Pancreas (tissue), 10 donors: ENCODE measurements around the gene RASSF6. TPM values are rescaled to one million over a fixed set of nuclear protein-coding genes. Genes with fewer than 3 reads are reported as not detected.

Experiments
- ATAC-seq, 4 donors: fragments of 200-7000 bp; cut with Tn5 transposase; one replicate each; pipeline versions ENCODE4 v1.8.0 to v1.9.1; 2020; ENCODE audit warnings: mild to moderate bottlenecking in 4 of 4, moderate library complexity in 4 of 4
- DNase-seq, 6 donors: peaks; one replicate each; pipeline ENCODE4 v3.0.0-alpha.2; 2020
- FAIRE-seq: peaks from 2 replicates; lab custom pipeline; 2012; peaks lifted over from hg19 to GRCh38; lab: Jason Lieb, UNC
- H3K27ac ChIP-seq, 4 donors: fragments of 200-600 bp; sonication (generic); 1 replicate in 3 of 4; 2 replicates in 1 of 4; pipeline versions ENCODE4 v1.5.0 to v1.8.0; 2020
- H3K27me3 ChIP-seq, 4 donors: fragments of 200-600 bp; one replicate each; pipeline ENCODE4 v1.8.0; 2021
- H3K36me3 ChIP-seq, 3 donors: fragments of 200-600 bp; sonication (generic) in 1 of 3; one replicate each; pipeline versions ENCODE4 v1.5.0 to v1.8.0; 2020 to 2021
- H3K4me1 ChIP-seq, 3 donors: fragments of 200-600 bp; one replicate each; pipeline ENCODE4 v1.8.0; 2021
- H3K4me3 ChIP-seq, 4 donors: fragments of 200-600 bp; sonication (generic) in 2 of 4; one replicate each; pipeline versions ENCODE4 v1.5.0 to v1.8.0; 2020 to 2021
- H3K9me3 ChIP-seq, 4 donors: fragments of 200-600 bp; one replicate each; pipeline ENCODE4 v1.8.0; 2021
- CTCF ChIP-seq, 4 donors: fragments of 200-600 bp; sonication (generic) in 3 of 4; IDR thresholded peaks; one replicate each; pipeline versions ENCODE4 v1.5.0 to v1.8.0; 2021; ENCODE audit warnings: antibody characterized with exemption in 4 of 4
- WGBS, 2 donors: extraction: QIAGEN DNeasy Blood & Tissue Kit; methylation state at CpG; one replicate each; pipeline ENCODE4 v1.1.7; 2013; 5-methylcytosine and 5-hydroxymethylcytosine counted together
- intact Hi-C, 3 donors: fragments of 100-400 bp; cut with DNase I; formaldehyde crosslinking; loops; one replicate each; pipeline versions ENCODE4 v1.11.1 to v1.14.2; 2022
- polyA plus RNA-seq, 2 donors: library from polyadenylated mRNA; stranded (reverse); fragments of 200-250 nt; gene quantifications; one replicate each; pipeline ENCODE4 v1.2.3, GENCODE V29; 2013
- total RNA-seq, 6 donors: library from RNA; stranded (reverse); fragmentation: NEBNext Ultra II Directional in 4 of 6; extraction: Animal tissue kit (Norgen Biotek cat#: 25700) in 4 of 6; gene quantifications; one replicate each; pipeline versions ENCODE4 v1.2.1 to v1.2.4, GENCODE V29; 2021 to 2023
- donor health status: healthy with polysubstance abuse.
- donor health status: DM: no; HTN: no; CAD: no; lungs with moderate emphysema.
- donor health status: DM: no; HTN: no; CAD: no.
- donor health status: control.
- donor health status: control.
- donor health status: Bipolar disorder and iron deficiency.
- donor health status: DM: yes; HTN: yes; CAD: no.
- donor health status: DM: no; HTN: no; CAD: no.
- donor health status: DM: no; HTN: no; CAD: no.
- donor health status: DM: yes; HTN: yes; CAD: no.

Gene RASSF6
- total and polyA plus RNA-seq, 8 donors, result 2.8 to 10.2 (median 5.7) TPM

GRCh38 chr4:73615613-73616012, 4.6 kb downstream of the RASSF6 start:
- ATAC-seq, result no peak
- no peak for DNase-seq
- 62 to 78% methylated on average over 2 of the region's 2 CpGs for WGBS, 2 donors
- H3K4me3 ChIP-seq, result no peak overlapping the region
- FAIRE-seq, result no peak
- intact Hi-C loops, result no loop called here
- no peak overlapping the region for H3K27ac ChIP-seq
- no peaks in the 10 kb centered on the region for H3K9me3 ChIP-seq
- H3K27me3 ChIP-seq, result no peaks in the 10 kb centered on the region
- peaks cover 0 to 25% (median 3%) of the 10 kb centered on the region in 3 donors for H3K4me1 ChIP-seq
- H3K36me3 ChIP-seq, result no peaks in the 10 kb centered on the region
- TF ChIP-seq CTCF (IDR thresholded peaks at IDR 0.05), result no peak

GRCh38 chr4:73614311-73614867, 5.8 kb downstream of the RASSF6 start:
- no peak for FAIRE-seq

GRCh38 chr4:73613130-73613529, 7.1 kb downstream of the RASSF6 start:
- peaks cover 17 to 45% (median 20%) of the 10 kb centered on the region in 3 donors for H3K4me1 ChIP-seq
- no peaks in the 10 kb centered on the region for H3K36me3 ChIP-seq
- TF ChIP-seq CTCF (IDR thresholded peaks at IDR 0.05), result no peak
- no peak overlapping the region for H3K4me3 ChIP-seq
- no peaks in the 10 kb centered on the region for H3K9me3 ChIP-seq
- H3K27ac ChIP-seq, result peak overlapping the region in 1 of 4 donors; percentile 31
- intact Hi-C loops, result no loop called here
- WGBS, 2 donors, result 51 to 53% methylated on average over 2 of the region's 2 CpGs
- no peaks in the 10 kb centered on the region for H3K27me3 ChIP-seq
- DNase-seq, result no peak
- ATAC-seq, result peak in 3 of 4 donors; percentile 14 to 39 (median 31)
- no peak for FAIRE-seq

More at GRCh38 chr4:73614311-73614867, 5.8 kb downstream of the RASSF6 start:
- H3K4me1 ChIP-seq, result peaks cover 4 to 35% (median 7%) of the 10 kb centered on the region in 3 donors
- DNase-seq (no peak), ATAC-seq (peak in 3 of 4 donors; percentile 8 to 58 (median 44))
- no peak overlapping the region for H3K27ac ChIP-seq
- no peaks in the 10 kb centered on the region for H3K27me3 ChIP-seq
- no peak overlapping the region for H3K4me3 ChIP-seq
- no peak for TF ChIP-seq CTCF (IDR thresholded peaks at IDR 0.05)
- H3K9me3 ChIP-seq, result no peaks in the 10 kb centered on the region
- intact Hi-C loops, result no loop called here
- no peaks in the 10 kb centered on the region for H3K36me3 ChIP-seq

- intact Hi-C loops, result no loop called here
- Histone ChIP-seq H3K27me3 (no peaks in the 10 kb centered on the region), H3K27ac (no peak overlapping the region), H3K4me1 (peaks cover 19 to 40% (median 26%) of the 10 kb centered on the region in 3 donors), H3K4me3 (no peak overlapping the region), H3K36me3 (no peaks in the 10 kb centered on the region), H3K9me3 (no peaks in the 10 kb centered on the region)
- ATAC-seq (no peak), DNase-seq (no peak), FAIRE-seq (no peak)
- no peak for TF ChIP-seq CTCF (IDR thresholded peaks at IDR 0.05)
These were observed 8.2 kb downstream of the RASSF6 start for GRCh38 chr4:73612032-73612431.

- 38 to 96% methylated on average over 1 of the region's 1 CpG for WGBS, 2 donors
- H3K4me3 ChIP-seq, result no peak overlapping the region
- ATAC-seq (peak in 1 of 4 donors; percentile 32), FAIRE-seq (no peak), DNase-seq (no peak)
- H3K27me3 ChIP-seq, result no peaks in the 10 kb centered on the region
- peak overlapping the region in 3 of 4 donors; percentile 9 to 69 (median 57) for H3K27ac ChIP-seq
- intact Hi-C loops, result no loop called here
- no peaks in the 10 kb centered on the region for H3K9me3 ChIP-seq
- H3K36me3 ChIP-seq, result no peaks in the 10 kb centered on the region
- peaks cover 19 to 50% (median 30%) of the 10 kb centered on the region in 3 donors for H3K4me1 ChIP-seq
- TF ChIP-seq CTCF (IDR thresholded peaks at IDR 0.05), result no peak
These were observed 10.5 kb downstream of the RASSF6 start for GRCh38 chr4:73609706-73610105.
